GM13976 (cell line): ENCODE data around the gene RANBP9.

Experiments used
- DNase-seq: peaks from one replicate; pipeline ENCODE4 v3.0.0; 2012; ENCODE audit warnings: low spot score
- CTCF ChIP-seq: IDR thresholded peaks from 2 replicates; pipeline ENCODE4 v1.5.1; 2012; ENCODE audit warnings: borderline replicate concordance, mild to moderate bottlenecking; ENCODE audit not compliant: insufficient read depth; ENCODE audit errors: extremely low read depth, missing control alignments, control extremely low read depth
- in situ Hi-C: fragments of 300-500 bp; cut with MboI; formaldehyde crosslinking; loops from one replicate; pipeline ENCODE4 v1.12.0; 2022; ENCODE audit warnings: low sequenced_read_pairs, mixed read lengths, inconsistent platforms; ENCODE audit not compliant: unreplicated experiment

The RANBP9 gene

GRCh38 chr6:13662651-13663334 lies 48.8 kb downstream of the RANBP9 start:
- DNase-seq = no peak
- TF ChIP-seq CTCF = no peak
- in situ Hi-C loops = no loop called here

- in situ Hi-C loops = no loop called here
- TF ChIP-seq CTCF = no peak
- DNase-seq = no peak
Measured at GRCh38 chr6:13661647-13662046, 50.0 kb downstream of the RANBP9 start.

GRCh38 chr6:13660893-13661292 lies 50.7 kb downstream of the RANBP9 start:
- DNase-seq = no peak
- in situ Hi-C loops = no loop called here
- no peak for TF ChIP-seq CTCF

- DNase-seq = no peak
- no peak for TF ChIP-seq CTCF
- in situ Hi-C loops = no loop called here
Measured at GRCh38 chr6:13660273-13660672, 51.4 kb downstream of the RANBP9 start.

- no peak for DNase-seq
- TF ChIP-seq CTCF = no peak
- in situ Hi-C loops = no loop called here
Measured at GRCh38 chr6:13655700-13656099, 55.9 kb downstream of the RANBP9 start.

- in situ Hi-C loops = no loop called here
- TF ChIP-seq CTCF = no peak
- DNase-seq = no peak
Measured at GRCh38 chr6:13654496-13654895, 57.1 kb downstream of the RANBP9 start.

GRCh38 chr6:13653296-13653695 lies 58.3 kb downstream of the RANBP9 start:
- in situ Hi-C loops = no loop called here
- TF ChIP-seq CTCF = no peak
- no peak for DNase-seq
